Measurements from ENCODE around the gene C11orf91.
"Not testable (repeated sequence)": the region's sequence is repeated elsewhere in the genome, so short reads cannot be mapped to it uniquely, and the experiment has no call there.

The C11orf91 gene

GRCh38 chr11:33668468-33668825 lies 32.2 kb downstream of the C11orf91 start:
- no peak for DNase-seq

- DNase-seq, result no peak
Observed at GRCh38 chr11:33667819-33668467, 32.7 kb downstream of the C11orf91 start.

- no peak for DNase-seq
Observed at GRCh38 chr11:33665350-33666106, 35.1 kb downstream of the C11orf91 start.

GRCh38 chr11:33664827-33665226 lies 35.8 kb downstream of the C11orf91 start:
- no peak for DNase-seq

- DNase-seq, result no peak
Observed at GRCh38 chr11:33664166-33664565, 36.5 kb downstream of the C11orf91 start.

GRCh38 chr11:33663121-33663520 lies 37.5 kb downstream of the C11orf91 start:
- DNase-seq, result no peak

GRCh38 chr11:33661526-33661925 lies 39.1 kb downstream of the C11orf91 start:
- not testable (repeated sequence) for DNase-seq

GRCh38 chr11:33660962-33661361 lies 39.7 kb downstream of the C11orf91 start:
- DNase-seq, result no peak

GRCh38 chr11:33659370-33660139 lies 41.1 kb downstream of the C11orf91 start:
- DNase-seq, result no peak

GRCh38 chr11:33658195-33658900 lies 42.3 kb downstream of the C11orf91 start:
- DNase-seq, result no peak

GRCh38 chr11:33657757-33658156 lies 42.9 kb downstream of the C11orf91 start:
- no peak for DNase-seq

- no peak for DNase-seq
Observed at GRCh38 chr11:33656768-33657167, 43.9 kb downstream of the C11orf91 start.

- no peak for DNase-seq
Observed at GRCh38 chr11:33655842-33656600, 44.6 kb downstream of the C11orf91 start.

GRCh38 chr11:33654594-33654993 lies 46.0 kb downstream of the C11orf91 start:
- no peak for DNase-seq

GRCh38 chr11:33652930-33653329 lies 47.7 kb downstream of the C11orf91 start:
- no peak for DNase-seq

- no peak for DNase-seq
Observed at GRCh38 chr11:33652431-33652830, 48.2 kb downstream of the C11orf91 start.

- no peak for DNase-seq
Observed at GRCh38 chr11:33651990-33652389, 48.6 kb downstream of the C11orf91 start.

GRCh38 chr11:33651555-33651954 lies 49.1 kb downstream of the C11orf91 start:
- DNase-seq, result no peak

- no peak for DNase-seq
Observed at GRCh38 chr11:33649944-33650343, 50.7 kb downstream of the C11orf91 start.
